ENCODE measurements around the gene GDPD3.

The GDPD3 gene

DNA sequence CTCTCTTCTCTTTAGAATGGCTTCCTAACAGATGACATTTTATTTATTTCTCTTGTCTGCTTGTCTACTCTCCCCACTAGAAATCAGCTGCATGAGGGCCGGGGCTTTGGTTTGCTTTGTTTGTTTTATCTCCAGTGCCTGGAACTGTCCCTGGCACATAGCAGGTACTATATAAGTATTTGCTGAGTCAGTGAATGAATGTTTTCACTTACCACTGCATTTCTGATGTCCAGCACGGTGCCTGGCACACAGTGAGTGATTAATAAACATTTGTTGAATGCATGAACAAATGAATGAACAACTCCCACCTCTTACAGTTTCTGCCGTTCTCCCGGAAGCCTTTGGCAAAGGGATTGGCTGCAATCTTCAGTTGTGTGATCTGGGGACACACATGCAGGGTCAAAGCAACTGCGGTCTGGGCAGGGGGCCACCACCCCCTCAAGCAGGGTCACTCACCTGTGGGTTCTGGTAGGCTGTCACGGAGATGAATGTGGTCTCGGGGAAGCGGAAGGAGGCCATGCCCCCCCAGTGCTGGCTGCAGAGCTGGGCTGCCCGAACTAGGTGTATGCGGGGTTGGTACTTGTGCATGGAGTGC lies 25.0 kb downstream of the GDPD3 start:
- TF ChIP-seq, protein P1, sequence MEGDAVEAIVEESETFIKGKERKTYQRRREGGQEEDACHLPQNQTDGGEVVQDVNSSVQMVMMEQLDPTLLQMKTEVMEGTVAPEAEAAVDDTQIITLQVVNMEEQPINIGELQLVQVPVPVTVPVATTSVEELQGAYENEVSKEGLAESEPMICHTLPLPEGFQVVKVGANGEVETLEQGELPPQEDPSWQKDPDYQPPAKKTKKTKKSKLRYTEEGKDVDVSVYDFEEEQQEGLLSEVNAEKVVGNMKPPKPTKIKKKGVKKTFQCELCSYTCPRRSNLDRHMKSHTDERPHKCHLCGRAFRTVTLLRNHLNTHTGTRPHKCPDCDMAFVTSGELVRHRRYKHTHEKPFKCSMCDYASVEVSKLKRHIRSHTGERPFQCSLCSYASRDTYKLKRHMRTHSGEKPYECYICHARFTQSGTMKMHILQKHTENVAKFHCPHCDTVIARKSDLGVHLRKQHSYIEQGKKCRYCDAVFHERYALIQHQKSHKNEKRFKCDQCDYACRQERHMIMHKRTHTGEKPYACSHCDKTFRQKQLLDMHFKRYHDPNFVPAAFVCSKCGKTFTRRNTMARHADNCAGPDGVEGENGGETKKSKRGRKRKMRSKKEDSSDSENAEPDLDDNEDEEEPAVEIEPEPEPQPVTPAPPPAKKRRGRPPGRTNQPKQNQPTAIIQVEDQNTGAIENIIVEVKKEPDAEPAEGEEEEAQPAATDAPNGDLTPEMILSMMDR (IDR thresholded peaks at IDR 0.05; ENCODE audit: low read depth, low read length, missing control alignments) = no peak
- no peak overlapping the region for H3K4me3 ChIP-seq (ENCODE audit: low read depth, low read length)
- DNase-seq (ENCODE audit: low read depth) = no peak

DNA sequence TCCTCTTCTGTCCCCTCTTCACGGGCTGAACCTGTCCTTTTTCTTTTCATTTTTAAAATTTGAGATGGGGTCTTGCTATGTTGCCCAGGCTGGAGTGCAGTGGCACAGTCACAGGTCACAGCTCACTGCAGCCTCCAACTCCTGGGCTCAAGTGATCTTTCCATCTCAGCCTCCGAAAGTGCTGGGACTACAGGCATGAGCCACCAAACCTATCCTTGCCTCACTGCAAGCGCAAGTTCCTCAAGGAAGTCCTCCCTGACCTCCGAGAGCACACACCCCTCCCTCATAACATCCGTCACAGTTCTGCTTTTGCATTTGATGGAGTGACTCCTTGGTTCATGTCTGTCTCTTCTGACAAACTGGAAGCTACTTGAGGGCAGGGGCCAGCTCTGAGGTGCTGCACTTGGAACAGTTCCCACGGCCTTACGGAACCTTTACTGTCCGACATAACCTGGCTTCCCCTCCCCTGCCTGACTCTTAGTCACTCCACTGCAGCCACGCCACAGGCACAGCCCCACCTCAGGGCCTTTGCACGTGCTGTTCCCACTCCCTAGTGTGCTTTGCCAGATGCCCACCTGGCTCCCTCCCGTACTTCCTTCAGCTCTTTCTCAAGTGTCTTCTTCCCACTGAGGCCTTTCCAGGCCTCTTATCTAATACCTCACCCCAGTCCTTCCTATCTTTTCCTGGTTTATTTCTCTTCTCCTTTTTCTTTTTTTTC lies 26.0 kb downstream of the GDPD3 start:
- TF ChIP-seq, protein P1 (IDR thresholded peaks at IDR 0.05; ENCODE audit: low read depth, low read length, missing control alignments) = no peak
- no peak for DNase-seq (ENCODE audit: low read depth)
- no peak overlapping the region for H3K4me3 ChIP-seq (ENCODE audit: low read depth, low read length)

DNA sequence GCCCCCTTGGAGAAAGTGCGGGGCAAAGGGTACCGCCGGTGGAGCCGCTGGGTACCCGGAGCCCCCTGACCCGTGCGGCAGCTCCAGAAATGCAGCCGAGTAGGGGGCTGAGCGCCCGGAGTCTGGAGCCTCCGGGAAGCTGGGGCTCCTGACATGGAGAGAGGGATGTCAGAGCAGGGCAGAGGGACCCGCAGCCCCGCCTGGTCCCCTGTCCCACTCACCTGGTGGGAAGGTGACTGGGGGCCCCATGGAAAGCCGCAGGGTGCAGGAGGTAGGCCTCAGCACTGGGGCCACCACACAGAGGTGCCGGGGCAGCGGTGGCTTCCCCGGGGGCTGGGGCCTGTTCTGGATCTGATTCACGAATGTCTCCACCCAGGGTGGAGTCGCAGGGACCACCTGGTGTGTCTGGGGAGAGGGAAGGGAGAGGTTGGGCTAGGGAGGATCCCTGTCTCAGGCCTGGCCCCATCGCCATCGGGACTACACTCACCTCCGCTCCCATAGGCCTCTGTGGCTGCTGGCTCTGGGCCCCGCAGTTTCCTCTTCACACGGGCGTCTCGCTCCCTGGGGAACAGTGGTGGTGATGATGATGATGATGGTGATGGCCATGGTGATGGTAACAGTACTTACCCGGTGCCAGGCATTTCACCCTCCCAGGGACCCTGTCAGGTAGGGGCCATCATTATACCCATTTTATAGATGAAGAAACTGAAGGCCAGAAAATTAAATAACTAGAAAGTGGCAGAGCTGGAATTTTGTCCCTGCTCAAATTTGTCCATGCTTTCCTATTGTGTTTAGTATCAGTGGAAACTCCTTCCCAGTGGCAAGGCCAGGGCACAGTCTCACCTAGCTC lies 26.8 kb downstream of the GDPD3 start:
- DNase-seq (ENCODE audit: low read depth) = no peak
- H3K4me3 ChIP-seq (ENCODE audit: low read depth, low read length) = no peak overlapping the region
- TF ChIP-seq, protein P1 (IDR thresholded peaks at IDR 0.05; ENCODE audit: low read depth, low read length, missing control alignments) = no peak

DNA sequence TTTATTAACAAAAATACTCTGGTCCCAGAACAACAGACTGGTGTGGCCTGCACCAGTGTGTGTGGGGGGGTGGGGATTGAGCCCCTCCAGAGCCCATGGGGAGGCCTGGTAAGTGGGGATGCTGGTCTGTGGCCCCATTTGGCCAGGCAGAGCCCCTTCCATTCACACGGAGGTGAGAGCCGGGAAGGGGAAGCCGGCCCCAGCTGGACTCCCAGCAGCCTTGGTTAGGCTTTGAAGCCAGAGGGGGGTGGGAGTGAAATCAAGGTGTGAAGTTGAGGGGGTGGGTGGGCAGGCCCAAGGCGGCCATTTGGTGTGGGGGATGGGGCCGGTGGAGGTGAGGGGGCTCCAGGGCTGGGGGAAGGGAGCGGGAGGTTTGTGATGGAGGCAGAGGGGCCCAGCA lies 27.5 kb downstream of the GDPD3 start:
- no peak overlapping the region for H3K4me3 ChIP-seq (ENCODE audit: low read depth, low read length)
- TF ChIP-seq, protein P1 (IDR thresholded peaks at IDR 0.05; ENCODE audit: low read depth, low read length, missing control alignments) = no peak
- no peak for DNase-seq (ENCODE audit: low read depth)

DNA sequence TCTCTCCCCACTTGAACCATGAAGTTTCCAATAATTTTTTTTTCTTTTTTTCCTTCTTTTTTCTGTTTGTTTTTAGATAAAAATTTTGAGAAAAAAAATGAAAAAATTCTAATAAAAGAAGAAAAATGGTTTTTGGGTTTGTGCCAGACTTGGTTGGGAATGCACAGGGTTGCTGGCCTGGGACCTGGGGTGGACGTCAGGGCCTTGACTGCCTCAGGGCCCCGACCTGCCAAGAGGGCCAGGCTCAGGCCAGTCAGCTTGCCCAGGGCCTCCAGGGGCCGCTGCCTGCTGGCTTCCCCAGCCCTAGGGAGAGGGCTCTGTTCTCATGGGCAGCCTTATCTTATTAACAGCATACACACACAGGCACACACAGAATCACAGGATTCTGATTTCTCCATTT lies 28.1 kb downstream of the GDPD3 start:
- DNase-seq (ENCODE audit: low read depth) = no peak
- H3K4me3 ChIP-seq (ENCODE audit: low read depth, low read length) = no peak overlapping the region
- TF ChIP-seq, protein P1 (IDR thresholded peaks at IDR 0.05; ENCODE audit: low read depth, low read length, missing control alignments) = no peak

DNA sequence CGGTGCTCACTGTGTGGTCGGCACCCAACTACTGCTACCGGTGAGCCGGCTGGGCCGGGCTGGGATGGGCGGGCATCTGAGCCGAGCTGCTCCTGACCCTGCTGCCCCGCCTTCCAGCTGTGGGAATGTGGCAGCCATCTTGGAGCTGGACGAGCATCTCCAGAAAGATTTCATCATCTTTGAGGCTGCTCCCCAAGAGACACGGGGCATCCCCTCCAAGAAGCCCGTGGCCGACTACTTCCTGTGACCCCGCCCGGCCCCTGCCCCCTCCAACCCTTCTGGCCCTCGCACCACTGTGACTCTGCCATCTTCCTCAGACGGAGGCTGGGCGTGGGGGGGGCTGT lies 28.5 kb downstream of the GDPD3 start:
- DNase-seq (ENCODE audit: low read depth) = no peak
- no peak overlapping the region for H3K4me3 ChIP-seq (ENCODE audit: low read depth, low read length)
- TF ChIP-seq, protein P1 (IDR thresholded peaks at IDR 0.05; ENCODE audit: low read depth, low read length, missing control alignments) = no peak

Measured in GM12864 (cell line).